ELF-1 (cell line): ENCODE data around the gene PLA2G2D.
A peak's percentile ranks its signal among the peaks of the same experiment; 100 is the strongest.
"Not testable (repeated sequence)": the region's sequence is repeated elsewhere in the genome, so short reads cannot be mapped to it uniquely, and the experiment has no call there.

Experiments
- DNase-seq: peaks from one replicate; pipeline ENCODE4 v3.0.0-alpha.2; 2016; ENCODE audit warnings: low read depth, low spot score

Gene PLA2G2D

DNA sequence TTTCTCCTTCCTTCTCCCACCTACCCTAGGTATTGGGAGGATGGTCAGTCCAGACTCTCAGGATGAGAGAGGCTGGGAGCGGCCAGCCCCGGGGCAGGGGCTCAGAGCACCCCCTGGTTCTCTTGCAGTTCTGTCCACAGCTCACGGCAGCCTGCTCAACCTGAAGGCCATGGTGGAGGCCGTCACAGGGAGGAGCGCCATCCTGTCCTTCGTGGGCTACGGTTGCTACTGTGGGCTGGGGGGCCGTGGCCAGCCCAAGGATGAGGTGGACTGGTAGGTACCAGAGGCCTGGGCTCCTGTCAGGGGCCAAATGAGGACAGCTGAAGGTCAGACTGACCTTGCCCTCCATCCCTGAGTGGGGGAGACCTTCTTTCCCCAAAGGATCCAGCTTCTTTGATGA is 24.0 kb upstream of the PLA2G2D start:
- no peak for DNase-seq

DNA sequence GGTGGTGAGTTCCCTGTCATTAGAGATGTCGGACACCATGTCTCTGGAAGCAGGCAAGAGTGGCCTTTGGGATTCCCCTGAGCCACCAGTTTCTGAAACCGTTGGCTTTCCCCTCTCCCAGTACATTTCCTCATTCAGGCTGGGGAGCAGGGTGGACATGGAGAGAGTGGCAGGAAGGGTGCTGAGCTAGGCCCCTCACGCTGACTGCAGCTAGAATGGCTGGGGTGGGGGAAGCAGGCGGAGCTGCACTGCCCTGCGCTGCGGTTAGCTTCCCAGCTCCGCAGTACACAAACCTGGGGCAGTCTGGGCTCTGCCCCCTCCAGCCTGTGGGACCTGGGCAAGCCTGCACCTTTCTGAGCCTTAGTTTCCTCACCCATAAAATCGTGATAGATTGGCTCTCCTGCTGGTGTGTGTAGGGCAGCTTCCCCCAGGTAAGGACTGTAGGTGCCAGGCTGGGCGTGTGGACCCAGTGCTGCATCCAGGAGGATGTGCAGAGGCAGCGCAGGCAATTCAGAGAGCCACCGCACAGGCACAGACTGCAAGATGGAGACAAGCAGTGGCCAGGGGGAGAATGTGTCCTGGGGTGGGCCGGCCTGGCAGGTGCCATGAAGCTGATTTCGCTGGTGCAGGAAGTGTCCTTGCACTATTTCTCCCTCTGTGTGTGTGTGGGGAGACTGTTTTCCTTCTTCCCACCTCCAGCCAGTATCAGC is 22.8 kb upstream of the PLA2G2D start:
- no peak for DNase-seq

DNA sequence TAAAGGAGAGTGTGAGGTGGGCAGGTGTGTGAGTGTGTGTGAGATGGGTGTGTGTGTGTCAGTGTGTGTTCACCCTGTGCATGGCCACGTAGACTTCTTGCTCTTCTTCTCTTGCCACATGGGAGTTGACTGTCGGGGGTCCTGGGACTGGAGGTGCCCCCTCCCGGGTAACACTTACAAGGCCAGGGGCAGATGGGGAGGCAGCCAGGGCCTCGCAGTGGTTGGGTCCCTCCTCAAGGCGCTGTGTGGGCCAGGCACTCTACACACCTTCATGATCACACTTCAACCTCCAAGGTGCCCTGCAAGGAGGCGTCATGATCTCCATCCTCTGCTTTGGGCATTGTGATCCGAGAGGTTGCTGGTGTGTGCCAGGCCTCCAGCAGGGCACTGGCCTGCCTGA is 22.1 kb upstream of the PLA2G2D start:
- DNase-seq, result no peak

DNA sequence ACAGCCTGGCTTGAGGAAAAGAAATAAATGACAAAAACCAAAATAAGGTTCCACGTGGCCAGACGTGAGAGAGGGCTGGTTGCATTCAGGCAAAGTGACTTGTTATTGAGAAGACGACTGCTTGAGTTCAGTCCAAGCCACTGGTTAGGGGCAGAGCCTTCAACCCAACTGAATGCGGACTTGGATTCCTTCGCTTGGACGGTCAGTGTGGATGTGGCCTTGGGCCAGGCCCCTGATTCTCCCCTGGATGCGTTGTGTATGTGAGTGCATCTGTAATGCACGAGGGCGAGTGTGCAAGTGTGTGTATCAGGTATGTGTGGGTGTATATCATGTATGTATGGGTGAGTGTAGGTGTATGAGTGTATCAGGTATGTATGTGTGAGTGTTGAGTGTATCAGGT is 21.7 kb upstream of the PLA2G2D start:
- DNase-seq, result no peak

DNA sequence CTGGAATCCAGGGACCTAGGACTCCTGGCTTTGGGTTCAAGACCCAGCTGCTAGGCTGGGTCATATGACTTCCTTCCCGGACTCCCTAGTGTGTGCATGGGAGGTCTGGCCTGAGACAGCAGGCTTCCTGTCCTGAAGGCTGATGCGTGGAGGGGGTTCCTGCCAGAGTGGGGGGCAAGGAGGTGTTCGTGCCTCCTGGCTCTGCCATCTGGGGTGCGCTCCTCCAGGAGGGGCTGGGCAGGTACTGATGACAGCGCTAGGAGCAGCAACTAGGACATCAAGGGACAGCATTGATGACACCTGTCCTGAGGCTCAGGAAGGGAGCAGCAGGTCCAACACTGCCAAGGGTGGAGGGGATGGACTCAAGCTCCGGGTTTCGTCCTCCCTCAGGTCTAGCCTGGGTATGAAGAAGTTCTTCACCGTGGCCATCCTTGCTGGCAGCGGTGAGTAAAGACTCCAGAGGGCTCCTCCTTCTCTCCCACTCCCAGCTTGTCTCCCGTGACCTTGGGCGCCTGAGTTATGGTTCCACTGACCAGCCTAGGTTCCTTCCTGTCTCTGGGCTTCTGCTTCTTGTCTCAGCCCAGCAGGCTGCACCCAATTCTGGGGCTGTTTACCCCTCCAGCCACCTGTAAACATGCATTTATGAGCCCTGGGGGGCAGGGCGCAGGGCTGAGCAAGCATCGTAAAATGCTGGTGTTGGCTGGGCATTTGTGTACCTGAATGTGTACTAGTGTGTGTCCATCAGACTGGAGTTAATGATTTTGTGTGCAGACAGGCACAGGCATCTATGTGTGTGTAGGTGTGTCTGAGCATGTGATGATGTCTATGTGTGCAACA is 20.7 kb upstream of the PLA2G2D start:
- DNase-seq, result no peak

DNA sequence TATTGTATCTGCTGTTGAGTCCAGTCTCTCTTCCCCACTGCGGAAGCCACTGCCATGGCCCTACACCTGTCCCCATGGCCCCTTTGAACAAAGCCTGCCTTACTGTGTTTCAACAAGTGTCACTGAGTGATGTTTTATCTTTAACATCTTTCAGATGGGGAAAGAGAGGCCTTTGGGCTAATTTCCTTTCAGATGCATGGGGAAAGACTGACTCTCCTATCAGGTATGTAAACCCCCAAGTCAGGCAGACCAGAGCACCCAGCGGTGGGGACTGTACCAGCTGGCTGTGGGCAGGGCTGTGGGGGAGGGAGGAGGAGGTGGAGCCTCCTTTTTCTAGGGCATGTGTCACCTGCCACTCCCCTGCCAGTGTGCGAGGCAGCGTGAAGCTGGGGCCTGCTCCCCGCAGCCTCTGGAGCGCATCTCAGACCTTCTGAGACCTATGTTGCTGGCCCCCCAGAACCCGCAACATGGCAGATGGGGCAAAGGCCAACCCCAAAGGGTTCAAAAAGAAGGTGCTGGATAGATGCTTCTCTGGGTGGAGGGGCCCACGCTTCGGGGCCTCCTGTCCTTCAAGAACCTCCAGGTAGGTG is 19.7 kb upstream of the PLA2G2D start, which contains the start of gene PLA2G2F:
Gene PLA2G2F, plus strand, starts transcription at position 363 of the 590 bp plus-strand sequence. Its CDS starts 105 bp downstream, at position 468.
- no peak for DNase-seq

DNA sequence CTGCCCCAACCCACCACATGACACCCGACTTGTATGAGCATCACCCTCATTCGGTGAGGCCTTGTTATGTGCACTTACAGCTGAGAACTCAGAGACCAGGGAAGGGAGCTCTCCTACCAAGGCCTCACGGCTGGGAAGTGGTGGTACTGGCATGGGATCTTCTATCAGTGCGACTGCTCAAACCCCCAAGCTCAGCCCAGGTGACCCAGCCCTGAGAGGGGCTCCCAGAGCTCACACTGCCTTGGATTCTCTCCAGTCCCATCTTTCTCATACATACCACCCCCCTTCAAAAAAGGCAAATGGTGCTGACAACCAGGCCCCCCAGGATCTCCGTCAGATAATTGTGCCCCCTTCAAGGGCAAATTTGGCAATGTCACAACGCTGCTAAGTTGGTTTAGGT is 19.0 kb upstream of the PLA2G2D start:
- no peak for DNase-seq

DNA sequence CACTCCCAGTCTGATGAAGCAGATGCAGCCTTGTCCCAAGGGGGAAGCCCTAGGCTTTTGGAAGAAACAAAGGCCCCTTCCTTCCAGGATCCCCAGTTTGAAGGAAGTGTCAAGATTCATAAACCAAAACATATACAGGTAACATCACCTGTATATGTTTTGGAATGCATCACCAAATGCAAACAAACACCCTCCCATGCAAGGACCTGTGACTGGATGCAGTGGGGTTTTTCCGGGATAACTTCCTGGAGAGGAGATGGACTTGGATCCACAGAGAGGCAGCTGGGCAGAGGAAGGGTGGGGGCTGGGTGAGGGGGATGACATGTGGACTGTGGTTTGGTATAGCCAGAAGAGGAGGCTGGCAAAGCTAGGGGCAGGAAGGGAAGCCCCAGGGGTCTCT is 18.3 kb upstream of the PLA2G2D start:
- DNase-seq, result no peak

DNA sequence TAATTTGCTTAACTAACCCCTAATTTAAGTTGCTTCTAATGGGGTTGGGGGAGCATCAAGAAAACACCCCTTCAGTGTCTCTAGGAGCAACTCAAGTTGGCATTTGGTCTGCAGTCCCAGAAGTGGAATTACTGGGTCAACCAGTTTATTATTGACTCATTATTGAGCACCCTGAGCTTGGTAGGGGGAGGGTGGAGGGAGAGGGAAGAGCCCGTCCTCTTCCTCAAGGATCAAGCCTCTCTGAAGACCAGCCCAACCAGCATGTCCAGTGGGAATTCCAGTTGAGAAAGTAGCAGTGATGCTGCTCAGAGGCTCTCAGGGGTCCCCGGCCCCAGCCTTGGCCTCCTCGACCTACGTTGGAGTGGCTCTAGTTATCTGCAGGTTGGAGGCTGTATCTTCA is 17.7 kb upstream of the PLA2G2D start:
- DNase-seq, result peak; percentile 23

DNA sequence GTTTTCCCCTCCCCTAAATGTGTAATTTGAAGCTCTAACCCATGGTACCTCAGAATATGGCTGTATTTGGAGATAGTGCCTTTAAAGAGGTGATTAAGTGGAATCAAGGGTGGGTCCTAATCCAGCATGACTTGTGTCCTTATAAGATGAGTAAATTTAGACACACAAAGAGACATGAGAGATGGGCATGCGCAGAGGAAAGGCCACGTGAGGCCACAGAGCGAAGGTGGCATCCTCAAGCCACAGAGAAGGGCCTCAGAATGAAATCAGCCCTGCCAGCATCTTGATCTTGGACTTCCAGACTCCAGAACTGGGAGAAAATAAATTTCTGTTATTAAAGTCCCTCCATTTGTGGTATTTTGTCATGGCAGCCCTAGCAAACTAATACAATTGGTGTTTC is 16.9 kb upstream of the PLA2G2D start:
- no peak for DNase-seq

DNA sequence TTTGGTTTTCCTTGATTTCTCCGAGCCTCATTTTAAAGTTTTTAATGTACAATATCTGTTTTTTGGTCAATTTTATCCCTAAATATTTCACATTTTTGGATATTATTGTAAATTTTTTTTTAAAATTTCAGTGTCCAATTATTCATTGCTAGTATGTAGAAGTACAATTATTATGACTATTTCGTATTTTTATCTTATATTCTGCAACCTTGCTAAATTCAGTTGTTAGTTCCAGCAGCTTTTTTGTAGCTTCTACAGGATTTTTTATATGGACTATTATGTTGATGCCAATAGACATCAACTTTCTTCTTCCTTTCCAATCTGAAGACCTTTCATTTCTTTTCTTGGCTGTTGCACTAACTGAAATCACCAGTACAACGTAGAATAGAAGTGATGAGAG is 15.7 kb upstream of the PLA2G2D start:
- DNase-seq, result no peak

DNA sequence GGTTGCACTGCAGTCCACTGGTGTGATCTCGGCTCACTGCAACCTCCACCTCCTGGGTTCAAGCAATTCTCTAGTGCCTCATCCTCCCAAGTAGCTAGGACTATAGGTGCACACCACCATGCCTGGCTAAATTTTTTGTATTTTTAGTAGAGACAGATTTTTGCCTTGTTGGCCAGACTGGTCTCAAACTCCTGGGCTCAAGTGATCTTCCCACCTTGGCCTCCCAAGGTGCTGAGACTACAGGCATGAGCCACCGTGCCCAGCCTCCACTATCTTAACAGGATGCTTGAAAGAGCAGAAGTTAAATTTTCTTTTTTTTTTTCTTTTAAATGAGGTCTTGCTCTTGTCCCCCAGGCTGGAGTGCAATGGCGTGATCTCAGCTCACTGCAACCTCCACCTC is 11.2 kb upstream of the PLA2G2D start:
- DNase-seq, result not testable (repeated sequence)

DNA sequence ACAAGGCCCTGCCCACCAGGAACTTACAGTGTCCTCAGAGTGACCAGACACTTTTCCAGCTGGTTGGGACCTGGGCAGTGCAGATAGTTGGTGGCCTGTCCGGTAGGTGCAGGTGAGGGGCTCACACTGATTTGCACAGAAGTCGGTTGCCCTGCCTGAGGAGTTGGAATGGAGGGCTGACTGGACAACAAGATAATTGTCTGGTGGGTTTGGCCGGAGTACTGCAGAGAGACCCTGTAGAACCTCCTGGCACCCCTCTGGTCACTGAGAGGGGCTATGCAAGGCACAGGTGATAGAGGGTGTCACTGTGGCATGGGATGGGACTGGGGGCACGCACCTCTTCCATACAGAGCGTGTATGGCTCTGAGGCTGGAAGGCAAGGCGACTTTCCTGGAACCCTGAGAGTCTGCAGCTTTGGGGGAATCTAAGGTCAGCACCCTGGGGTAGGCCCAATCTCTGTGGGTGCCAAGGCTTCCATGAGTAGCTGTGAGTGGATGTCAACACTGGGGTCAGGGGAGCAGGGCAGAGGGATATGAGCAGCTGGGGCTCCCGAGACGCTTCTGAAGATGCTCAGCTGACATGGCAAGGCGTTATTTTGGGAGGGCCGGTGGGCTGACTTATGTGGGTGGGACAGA is 7.6 kb upstream of the PLA2G2D start:
- DNase-seq, result no peak

DNA sequence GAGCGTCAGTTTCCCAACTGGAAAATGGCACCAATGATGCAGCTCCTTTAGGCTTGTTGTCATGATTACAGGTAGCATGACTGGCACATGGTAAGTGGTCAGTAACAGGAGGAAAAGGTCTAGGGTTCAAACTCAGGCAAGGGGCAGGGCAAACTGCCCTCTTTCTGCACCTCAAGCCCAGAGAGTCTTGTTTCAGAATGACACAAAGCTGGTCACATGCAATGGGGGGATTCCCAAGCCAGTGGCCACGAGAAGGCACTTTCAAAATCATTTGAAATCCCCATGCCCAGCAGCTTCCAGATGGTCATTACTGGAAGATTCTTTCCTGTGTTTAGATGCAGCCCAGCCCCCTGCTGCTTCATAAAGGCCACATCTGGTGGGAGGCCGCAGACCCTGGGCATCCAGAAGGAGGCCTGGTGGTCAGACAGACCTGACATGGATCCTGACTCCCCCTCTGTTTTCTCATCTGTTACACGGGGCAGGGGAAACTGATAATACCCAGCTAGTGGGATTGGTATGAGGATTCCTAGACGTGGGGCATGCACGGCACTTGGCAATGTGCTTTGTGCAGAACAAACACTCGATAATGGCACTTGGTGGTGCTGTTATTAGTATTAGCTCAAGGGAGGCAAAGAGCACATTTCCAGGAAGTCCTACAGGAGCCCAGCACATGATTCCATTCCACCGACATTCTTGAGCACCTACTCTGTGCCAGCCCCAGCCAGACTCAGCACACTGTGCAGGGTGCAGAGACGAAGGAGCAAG is 6.9 kb upstream of the PLA2G2D start:
- no peak for DNase-seq

DNA sequence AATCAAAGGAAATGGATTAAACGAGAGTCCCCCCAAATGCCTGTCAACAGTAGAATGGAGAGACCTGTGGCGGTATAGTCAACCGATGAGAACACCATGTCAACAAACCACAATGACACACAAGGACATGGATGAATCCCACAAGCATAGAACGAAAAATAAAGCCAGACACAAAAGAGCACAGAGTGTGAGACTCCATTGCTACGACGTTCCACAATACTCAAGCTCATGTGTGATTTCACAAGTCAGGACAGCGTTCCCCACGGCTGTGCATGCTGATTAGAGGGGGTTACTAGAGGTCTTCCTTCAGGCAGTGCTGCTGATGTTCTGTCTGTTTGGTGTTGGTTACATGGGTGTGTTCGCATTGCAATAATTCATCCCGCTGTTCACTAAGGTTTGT is 5.8 kb upstream of the PLA2G2D start:
- no peak for DNase-seq

DNA sequence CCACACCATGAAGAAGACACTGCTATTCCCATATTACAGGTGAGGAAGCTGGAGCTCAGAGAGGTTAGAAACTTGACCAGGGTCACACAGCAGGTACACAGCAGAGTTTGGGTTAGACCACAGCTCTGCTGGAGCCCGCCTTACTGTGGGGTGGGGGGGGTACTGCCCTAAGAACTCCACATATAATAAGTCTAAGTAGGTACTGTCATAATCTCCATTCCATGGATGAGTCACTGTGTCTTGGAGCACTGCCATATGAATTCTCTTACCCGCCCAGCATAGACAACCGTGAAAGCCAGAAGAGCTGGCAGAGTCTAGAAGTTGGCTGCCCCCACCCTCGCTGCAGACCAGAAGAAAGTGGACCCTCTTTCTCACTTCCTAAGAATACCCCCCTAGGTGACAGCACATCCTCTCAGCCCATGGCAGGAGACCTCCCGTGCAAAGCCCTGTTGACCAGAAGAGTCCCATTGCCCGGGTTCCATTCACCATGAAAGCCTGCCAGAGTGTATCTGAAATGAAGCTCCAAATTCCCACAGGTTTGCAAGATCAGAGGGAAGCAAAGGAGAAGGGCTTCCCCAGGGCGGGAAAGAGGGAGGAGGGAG is 5.2 kb upstream of the PLA2G2D start:
- no peak for DNase-seq

DNA sequence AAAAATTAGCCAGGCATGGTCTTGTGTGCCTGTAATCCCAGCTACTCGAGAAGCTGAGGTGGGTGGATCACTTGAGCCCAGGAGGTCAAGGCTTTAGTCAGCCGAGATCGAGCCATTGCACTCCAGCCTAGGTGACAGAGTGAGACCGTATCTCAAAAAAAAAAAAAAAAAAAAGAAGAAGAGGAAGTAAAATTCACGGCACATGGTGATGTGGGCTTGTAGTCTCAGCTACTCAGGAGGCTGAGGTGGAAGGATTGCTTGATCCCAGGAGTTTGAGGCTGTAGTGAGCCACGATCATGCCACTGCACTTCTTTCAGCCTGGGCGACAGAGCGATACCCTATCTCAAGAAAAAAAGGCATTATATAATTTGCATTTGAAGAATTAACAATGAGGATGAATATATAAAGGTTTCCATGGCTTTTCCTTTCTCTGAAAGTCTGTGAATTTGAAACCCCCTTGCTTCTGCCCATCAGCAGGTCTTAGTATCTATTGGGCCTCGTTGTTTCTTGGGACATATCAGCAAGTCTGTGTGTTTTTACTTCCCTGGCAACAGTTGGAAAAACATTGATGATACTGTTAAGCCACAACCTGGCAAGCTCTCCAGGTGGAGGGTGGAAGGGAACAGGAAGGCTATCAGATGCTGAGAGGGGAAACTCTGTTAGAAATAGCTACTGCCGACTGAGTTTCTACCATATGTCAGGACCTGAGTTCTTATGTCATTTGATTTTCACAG is 4.6 kb upstream of the PLA2G2D start:
- DNase-seq, result no peak

DNA sequence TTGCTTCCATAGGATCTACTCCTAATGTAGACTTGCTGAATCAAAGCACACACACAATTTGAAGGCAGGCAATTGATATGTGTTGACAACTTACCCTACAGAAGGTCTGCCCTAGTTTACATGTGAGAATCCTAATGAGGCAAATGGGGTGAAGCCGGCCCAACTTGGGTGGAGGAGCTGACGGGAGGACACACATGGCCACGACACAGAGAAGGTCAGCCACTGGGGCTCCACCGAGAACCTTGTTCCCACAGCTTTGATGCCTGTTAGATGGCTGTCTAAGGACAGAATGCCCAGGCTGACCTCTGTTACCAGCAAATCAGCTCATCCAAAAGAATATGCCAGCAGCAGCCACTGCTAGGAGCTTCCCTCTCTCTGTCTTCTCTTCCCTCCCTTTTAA is 1.5 kb upstream of the PLA2G2D start:
- no peak for DNase-seq

DNA sequence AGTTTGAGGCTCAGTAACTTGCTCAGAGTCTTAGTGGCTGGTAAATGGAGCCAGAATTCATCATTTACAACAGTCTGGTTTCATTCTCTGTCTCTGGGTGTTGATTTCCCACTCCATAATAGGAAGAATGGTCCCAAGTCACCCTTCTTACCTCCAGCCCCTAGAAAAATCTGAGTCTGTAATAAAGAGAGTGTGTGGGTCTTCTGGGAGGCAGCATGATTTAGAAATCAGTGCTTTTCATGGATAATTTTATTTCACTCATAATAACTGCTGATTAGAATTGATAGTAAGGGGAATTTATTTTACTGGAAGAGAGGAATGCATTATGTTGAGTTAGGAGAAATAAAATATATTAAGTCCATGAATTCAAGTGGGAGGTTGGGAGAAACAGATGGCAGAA is 2.1 kb downstream of the PLA2G2D start:
- DNase-seq, result no peak

DNA sequence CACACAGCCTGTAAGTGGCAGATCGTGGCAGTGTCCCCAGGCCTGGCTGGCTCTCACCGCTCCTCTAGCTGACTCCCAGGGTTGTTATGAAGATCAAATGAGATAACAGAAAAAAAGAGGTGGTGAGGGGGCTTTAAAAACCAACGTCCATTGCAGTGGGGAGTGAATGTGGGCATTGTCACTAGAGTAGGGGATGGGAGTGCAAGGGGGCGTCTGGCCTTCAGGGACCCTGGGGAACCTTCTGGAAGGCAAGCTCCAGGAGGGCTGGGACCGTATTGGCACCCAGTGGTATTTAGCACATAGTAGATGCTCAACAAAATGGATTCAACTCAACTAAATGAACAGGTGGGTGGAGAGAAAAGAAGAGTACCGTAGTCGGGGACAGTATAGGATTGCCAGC is 3.4 kb downstream of the PLA2G2D start:
- no peak for DNase-seq
